Uterus (tissue), 4 donors: ENCODE data around the gene DSTN. TPM values are rescaled to one million over a fixed set of nuclear protein-coding genes. Genes with fewer than 3 reads are reported as not detected.

Experiments used
- DNase-seq, 2 donors: peaks; one replicate each; pipeline ENCODE4 v3.0.0-alpha.2; 2019 to 2020
- H3K27ac ChIP-seq, 2 donors: fragments of 200-600 bp; sonication (generic); 1 replicate in 1 of 2; 2 replicates in 1 of 2; pipeline ENCODE4 v1.5.1; 2016 to 2018
- H3K27me3 ChIP-seq, 2 donors: fragments of 200-600 bp; sonication (generic); one replicate each; pipeline ENCODE4 v1.5.1; 2018 to 2019; ENCODE audit warnings: control low read depth in 1 of 2
- H3K36me3 ChIP-seq, 2 donors: fragments of 200-600 bp; sonication (generic); one replicate each; pipeline ENCODE4 v1.5.1; 2019; ENCODE audit warnings: control low read depth in 1 of 2
- H3K4me1 ChIP-seq, 2 donors: fragments of 200-600 bp; sonication (generic); one replicate each; pipeline ENCODE4 v1.5.1; 2018 to 2019; ENCODE audit warnings: control low read depth in 1 of 2
- H3K4me3 ChIP-seq, 2 donors: fragments of 200-600 bp; sonication (generic); 1 replicate in 1 of 2; 2 replicates in 1 of 2; pipeline ENCODE4 v1.5.1; 2018 to 2019; ENCODE audit warnings: mild to moderate bottlenecking in 1 of 2
- H3K9me3 ChIP-seq, 2 donors: fragments of 200-600 bp; sonication (generic); one replicate each; pipeline ENCODE4 v1.5.1; 2019; ENCODE audit warnings: control low read depth in 1 of 2
- POLR2A ChIP-seq, 2 donors: fragments of 450-650 bp; IDR thresholded peaks; one replicate each; pipeline ENCODE4 v1.6.1; 2016; ENCODE audit warnings: antibody characterized with exemption in 2 of 2, mild to moderate bottlenecking in 1 of 2, moderate library complexity in 1 of 2
- intact Hi-C: fragments of 100-400 bp; cut with DNase I; formaldehyde crosslinking; loops from one replicate; pipeline ENCODE4 v1.15.1; 2023; ENCODE audit warnings: low total_unique reads
- total RNA-seq, 4 donors: library from RNA; depleted of rRNA in 3 of 4; stranded (reverse); fragments of >200 nt in 3 of 4; gene quantifications; one replicate each; pipeline versions ENCODE4 v1.1.0 to v1.2.4, GENCODE V29; 2014 to 2023
- TF ChIP-seq, protein P1 (sequence below), 4 experiments: fragments of 200-600 bp in 2 of 4; fragments of 450-650 bp in 2 of 4; sonication (generic) in 2 of 4; IDR thresholded peaks; one replicate each; pipeline ENCODE4 v1.5.1; 2016 to 2019; ENCODE audit warnings: antibody characterized with exemption in 4 of 4, mild to moderate bottlenecking in 2 of 4, moderate library complexity in 1 of 4
- donor health status: DM: yes; HTN: yes; CAD: no.

DSTN gene
- total RNA-seq, 4 donors from 2014 or later, result 294 to 674 (median 623) TPM

DNA sequence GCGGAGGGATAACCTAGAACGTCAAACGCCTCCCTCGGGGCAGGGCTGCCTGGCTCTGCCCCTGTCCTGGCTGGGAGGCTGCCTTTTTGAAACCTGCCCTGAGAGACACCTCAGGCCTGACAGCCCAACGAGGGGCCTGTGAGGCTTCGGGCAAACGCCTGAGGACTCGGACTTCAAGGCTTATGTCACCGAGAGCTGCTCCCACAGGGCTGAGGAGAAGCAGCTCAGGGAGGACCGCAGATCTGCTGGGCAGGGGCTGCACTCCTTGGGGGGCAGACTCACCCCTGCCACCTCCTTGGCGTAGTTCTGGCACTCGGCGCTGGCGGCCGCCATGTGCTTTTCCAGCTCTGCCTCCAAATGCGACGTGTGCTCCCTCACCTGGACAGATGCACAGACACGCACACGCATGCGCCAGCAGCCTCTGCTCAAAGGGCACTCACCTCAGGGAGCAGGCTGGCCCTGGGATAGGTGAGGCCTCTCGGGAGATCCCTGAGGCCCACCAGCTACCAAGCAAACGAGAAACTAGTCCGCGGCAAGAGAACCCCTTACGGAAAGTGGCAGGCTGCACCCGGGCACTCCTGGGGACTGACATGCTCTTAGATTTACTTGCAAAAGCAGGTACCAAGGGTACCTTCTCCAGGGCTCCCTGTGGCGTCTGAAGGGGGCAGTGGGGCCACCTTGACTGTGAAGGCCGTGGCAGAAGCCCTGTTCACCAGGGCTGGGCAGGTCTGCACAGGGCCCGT is 49.6 kb downstream of the DSTN start:
- Histone ChIP-seq H3K4me3 (no peak overlapping the region), H3K27me3 (no peaks in the 10 kb centered on the region), H3K9me3 (no peaks in the 10 kb centered on the region), H3K36me3 (no peaks in the 10 kb centered on the region), H3K4me1 (peaks cover 0 to 5% of the 10 kb centered on the region in 2 donors), H3K27ac (no peak overlapping the region)
- peak in 1 of 2 donors; percentile 14 for DNase-seq
- intact Hi-C loops, result loop anchor here (5.0 kb wide), 1 partner anchor 117 kb away; no protein-coding TSS in a partner anchor
- no peak for TF ChIP-seq POLR2A (IDR thresholded peaks at IDR 0.05)
- TF ChIP-seq, protein P1, sequence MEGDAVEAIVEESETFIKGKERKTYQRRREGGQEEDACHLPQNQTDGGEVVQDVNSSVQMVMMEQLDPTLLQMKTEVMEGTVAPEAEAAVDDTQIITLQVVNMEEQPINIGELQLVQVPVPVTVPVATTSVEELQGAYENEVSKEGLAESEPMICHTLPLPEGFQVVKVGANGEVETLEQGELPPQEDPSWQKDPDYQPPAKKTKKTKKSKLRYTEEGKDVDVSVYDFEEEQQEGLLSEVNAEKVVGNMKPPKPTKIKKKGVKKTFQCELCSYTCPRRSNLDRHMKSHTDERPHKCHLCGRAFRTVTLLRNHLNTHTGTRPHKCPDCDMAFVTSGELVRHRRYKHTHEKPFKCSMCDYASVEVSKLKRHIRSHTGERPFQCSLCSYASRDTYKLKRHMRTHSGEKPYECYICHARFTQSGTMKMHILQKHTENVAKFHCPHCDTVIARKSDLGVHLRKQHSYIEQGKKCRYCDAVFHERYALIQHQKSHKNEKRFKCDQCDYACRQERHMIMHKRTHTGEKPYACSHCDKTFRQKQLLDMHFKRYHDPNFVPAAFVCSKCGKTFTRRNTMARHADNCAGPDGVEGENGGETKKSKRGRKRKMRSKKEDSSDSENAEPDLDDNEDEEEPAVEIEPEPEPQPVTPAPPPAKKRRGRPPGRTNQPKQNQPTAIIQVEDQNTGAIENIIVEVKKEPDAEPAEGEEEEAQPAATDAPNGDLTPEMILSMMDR (IDR thresholded peaks at IDR 0.05), result no peak

GRCh38 chr20:17620371-17621228 is 50.7 kb downstream of the DSTN start:
- peak in 1 of 2 donors; percentile 14 for DNase-seq
- Histone ChIP-seq H3K9me3 (no peaks in the 10 kb centered on the region), H3K27me3 (no peaks in the 10 kb centered on the region), H3K4me1 (no peaks in the 10 kb centered on the region), H3K4me3 (no peak overlapping the region), H3K27ac (no peak overlapping the region), H3K36me3 (no peaks in the 10 kb centered on the region)
- TF ChIP-seq, protein P1 (IDR thresholded peaks at IDR 0.05), result no peak
- TF ChIP-seq POLR2A (IDR thresholded peaks at IDR 0.05), result no peak
- intact Hi-C loops, result no loop called here

- no peak for TF ChIP-seq POLR2A (IDR thresholded peaks at IDR 0.05)
- TF ChIP-seq, protein P1 (IDR thresholded peaks at IDR 0.05), result no peak
- peak in 1 of 2 donors; percentile 10 for DNase-seq
- Histone ChIP-seq H3K27ac (no peak overlapping the region), H3K9me3 (no peaks in the 10 kb centered on the region), H3K4me3 (no peak overlapping the region), H3K36me3 (no peaks in the 10 kb centered on the region), H3K27me3 (no peaks in the 10 kb centered on the region), H3K4me1 (no peaks in the 10 kb centered on the region)
- intact Hi-C loops, result no loop called here
Observed at GRCh38 chr20:17621229-17621968, 51.5 kb downstream of the DSTN start.

GRCh38 chr20:17622086-17622850 is 52.4 kb downstream of the DSTN start:
- H3K4me3 ChIP-seq, result no peak overlapping the region
- intact Hi-C loops, result no loop called here
- no peak for TF ChIP-seq POLR2A (IDR thresholded peaks at IDR 0.05)
- DNase-seq, result peak in 1 of 2 donors; percentile 9
- H3K9me3 ChIP-seq, result no peaks in the 10 kb centered on the region
- no peaks in the 10 kb centered on the region for H3K36me3 ChIP-seq
- no peaks in the 10 kb centered on the region for H3K27me3 ChIP-seq
- H3K27ac ChIP-seq, result no peak overlapping the region
- no peaks in the 10 kb centered on the region for H3K4me1 ChIP-seq
